Measurements from ENCODE around the gene SPOCD1.

SPOCD1 gene

GRCh38 chr1:31857863-31858262 is 42.0 kb upstream of the SPOCD1 start:
- no peak for DNase-seq (ENCODE audit: low read depth)
- H3K4me3 ChIP-seq (ENCODE audit: low read depth, low read length): no peak overlapping the region
- TF ChIP-seq POLR2A (IDR thresholded peaks at IDR 0.05; ENCODE audit: extremely low read depth, insufficient read length) (no peak), MAX (IDR thresholded peaks at IDR 0.05; ENCODE audit: low read depth, low read length) (no peak), CTCF (IDR thresholded peaks at IDR 0.05; ENCODE audit: low read depth, low read length) (no peak), MYC (IDR thresholded peaks at IDR 0.05; ENCODE audit: low read depth, low read length) (no peak)

- DNase-seq (ENCODE audit: low read depth): no peak
- TF ChIP-seq MYC (IDR thresholded peaks at IDR 0.05; ENCODE audit: low read depth, low read length) (no peak), POLR2A (IDR thresholded peaks at IDR 0.05; ENCODE audit: extremely low read depth, insufficient read length) (no peak), MAX (IDR thresholded peaks at IDR 0.05; ENCODE audit: low read depth, low read length) (no peak), CTCF (IDR thresholded peaks at IDR 0.05; ENCODE audit: low read depth, low read length) (no peak)
- no peak overlapping the region for H3K4me3 ChIP-seq (ENCODE audit: low read depth, low read length)
These were observed 40.3 kb upstream of the SPOCD1 start for GRCh38 chr1:31856140-31856539.

GRCh38 chr1:31855038-31855845 is 39.4 kb upstream of the SPOCD1 start:
- H3K4me3 ChIP-seq (ENCODE audit: low read depth, low read length): no peak overlapping the region
- no peak for DNase-seq (ENCODE audit: low read depth)
- TF ChIP-seq MYC (IDR thresholded peaks at IDR 0.05; ENCODE audit: low read depth, low read length) (no peak), POLR2A (IDR thresholded peaks at IDR 0.05; ENCODE audit: extremely low read depth, insufficient read length) (no peak), MAX (IDR thresholded peaks at IDR 0.05; ENCODE audit: low read depth, low read length) (no peak), CTCF (IDR thresholded peaks at IDR 0.05; ENCODE audit: low read depth, low read length) (no peak)

- no peak overlapping the region for H3K4me3 ChIP-seq (ENCODE audit: low read depth, low read length)
- no peak for DNase-seq (ENCODE audit: low read depth)
- TF ChIP-seq POLR2A (IDR thresholded peaks at IDR 0.05; ENCODE audit: extremely low read depth, insufficient read length) (no peak), CTCF (IDR thresholded peaks at IDR 0.05; ENCODE audit: low read depth, low read length) (no peak), MYC (IDR thresholded peaks at IDR 0.05; ENCODE audit: low read depth, low read length) (no peak), MAX (IDR thresholded peaks at IDR 0.05; ENCODE audit: low read depth, low read length) (no peak)
These were observed 33.8 kb upstream of the SPOCD1 start for GRCh38 chr1:31849653-31850052.

GRCh38 chr1:31848381-31848897 is 32.6 kb upstream of the SPOCD1 start:
- DNase-seq (ENCODE audit: low read depth): no peak
- TF ChIP-seq MYC (IDR thresholded peaks at IDR 0.05; ENCODE audit: low read depth, low read length) (no peak), MAX (IDR thresholded peaks at IDR 0.05; ENCODE audit: low read depth, low read length) (no peak), CTCF (IDR thresholded peaks at IDR 0.05; ENCODE audit: low read depth, low read length) (no peak), POLR2A (IDR thresholded peaks at IDR 0.05; ENCODE audit: extremely low read depth, insufficient read length) (no peak)
- H3K4me3 ChIP-seq (ENCODE audit: low read depth, low read length): no peak overlapping the region
